ENCODE measurements around the gene S100A2.

- TF ChIP-seq POLR2AphosphoS5 (IDR thresholded peaks at IDR 0.05) (no peak), CTCF (IDR thresholded peaks at IDR 0.05) (no peak)
These were observed 39.5 kb downstream of the S100A2 start for GRCh38 chr1:153526132-153526543.
